GM19240 (cell line): ENCODE data around the gene SNTG2.
"Not testable (repeated sequence)": the region's sequence is repeated elsewhere in the genome, so short reads cannot be mapped to it uniquely, and the experiment has no call there.

Source experiments
- DNase-seq: peaks from one replicate; pipeline ENCODE4 v3.0.0; 2011; ENCODE audit warnings: low spot score; ENCODE audit not compliant: insufficient read length

Gene SNTG2

DNA sequence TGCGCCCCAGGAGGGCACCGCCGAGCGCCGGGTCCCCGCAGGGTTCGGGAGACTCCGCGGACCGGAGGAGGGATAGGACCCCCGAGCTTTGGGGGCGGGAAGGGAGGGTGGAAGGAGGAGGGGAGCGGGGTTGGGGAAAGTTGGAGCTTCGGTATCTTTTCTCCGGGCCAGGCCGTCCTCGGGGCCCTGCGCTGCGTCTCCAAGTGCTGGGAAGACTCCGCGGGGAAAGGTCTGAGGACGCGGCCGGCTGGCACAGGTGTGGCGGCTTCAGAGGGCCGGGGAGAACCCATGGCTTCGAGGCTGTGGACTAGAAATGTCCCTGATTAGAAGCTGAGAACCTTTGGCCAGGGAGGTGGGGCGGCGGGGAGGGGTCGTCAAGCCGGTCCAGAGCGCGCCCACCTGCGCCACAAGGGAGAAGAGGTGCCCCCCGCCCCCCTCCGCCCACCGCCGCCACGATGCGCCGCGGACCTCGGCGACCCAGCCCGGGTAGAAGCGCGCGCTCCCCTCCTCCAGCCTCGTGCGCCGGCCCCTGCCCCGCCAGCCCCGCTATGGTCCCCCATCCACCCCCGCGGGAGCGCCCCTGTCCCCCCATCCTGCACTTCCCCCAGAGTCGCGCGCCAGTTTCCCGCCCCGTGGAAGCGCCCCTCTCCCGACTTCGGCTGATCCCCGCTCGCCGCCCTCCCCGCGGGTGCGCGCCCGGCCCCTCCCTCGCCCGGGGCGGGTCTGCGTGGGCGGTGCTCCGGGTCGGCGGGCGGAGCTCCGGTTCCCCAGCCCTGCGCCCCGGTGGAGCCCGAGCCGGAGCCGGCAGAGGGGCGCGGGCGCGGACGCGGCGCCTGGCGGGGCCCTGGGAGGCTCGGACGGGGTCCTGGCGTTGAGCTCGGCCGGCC, at the start of gene SNTG2:
Gene SNTG2 (plus strand): TSS at position 770 of the 887 bp plus-strand sequence. CDS start 148 bp downstream, outside the sequence.
- DNase-seq = no peak

DNA sequence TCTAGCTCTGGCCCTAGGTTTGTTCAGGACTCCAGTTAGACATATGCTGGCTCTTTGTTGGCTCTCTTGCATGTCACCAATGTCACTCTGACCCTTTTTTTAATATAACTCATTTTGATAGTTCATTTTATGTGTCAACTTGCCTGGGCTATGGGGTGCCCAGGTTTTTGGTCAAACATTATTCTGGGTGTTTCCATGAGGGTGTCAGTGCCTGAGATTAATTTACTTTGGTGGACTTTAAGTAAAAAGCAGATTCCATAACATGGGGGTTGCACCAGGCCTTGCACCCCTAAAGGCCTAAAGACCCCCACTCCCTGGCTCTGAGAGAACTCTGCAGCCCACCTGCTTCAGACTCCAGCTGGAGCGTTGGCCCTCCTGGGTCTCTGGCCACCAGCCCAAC, 48.1 kb upstream of the SNTG2 start:
- no peak for DNase-seq

DNA sequence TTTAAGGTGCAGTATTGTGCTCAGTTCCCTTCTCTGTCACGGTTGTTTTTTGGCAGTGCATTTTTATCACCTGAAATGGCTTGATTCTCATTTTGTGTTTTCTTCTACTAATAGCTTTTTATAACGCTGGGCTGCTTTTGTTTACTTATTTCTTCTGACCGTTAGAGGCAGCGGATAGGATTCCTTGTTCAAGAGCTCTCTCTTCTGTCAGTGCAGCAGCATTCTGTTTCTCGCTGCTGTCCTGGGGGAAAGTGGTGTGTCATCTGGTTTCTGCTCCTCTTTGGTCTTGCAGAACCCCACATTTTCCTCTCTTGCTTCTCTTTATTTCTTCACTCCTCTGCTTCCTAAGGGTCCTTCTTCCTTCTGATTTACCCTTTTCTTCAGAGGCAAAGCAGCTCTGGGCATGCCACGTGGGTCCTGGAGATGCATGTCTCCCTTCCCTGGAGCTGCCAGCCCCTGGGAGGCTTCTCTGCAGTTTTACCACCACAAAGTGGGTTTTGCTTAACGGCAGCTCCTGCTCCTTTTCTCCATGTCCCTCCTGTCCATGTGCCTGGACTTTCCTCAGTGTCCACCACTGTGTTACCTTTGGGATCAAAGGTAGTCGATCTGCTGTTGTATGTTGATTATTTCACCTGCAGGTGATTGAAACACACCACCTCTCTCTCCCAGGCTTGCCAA, 47.3 kb upstream of the SNTG2 start:
- DNase-seq = no peak

DNA sequence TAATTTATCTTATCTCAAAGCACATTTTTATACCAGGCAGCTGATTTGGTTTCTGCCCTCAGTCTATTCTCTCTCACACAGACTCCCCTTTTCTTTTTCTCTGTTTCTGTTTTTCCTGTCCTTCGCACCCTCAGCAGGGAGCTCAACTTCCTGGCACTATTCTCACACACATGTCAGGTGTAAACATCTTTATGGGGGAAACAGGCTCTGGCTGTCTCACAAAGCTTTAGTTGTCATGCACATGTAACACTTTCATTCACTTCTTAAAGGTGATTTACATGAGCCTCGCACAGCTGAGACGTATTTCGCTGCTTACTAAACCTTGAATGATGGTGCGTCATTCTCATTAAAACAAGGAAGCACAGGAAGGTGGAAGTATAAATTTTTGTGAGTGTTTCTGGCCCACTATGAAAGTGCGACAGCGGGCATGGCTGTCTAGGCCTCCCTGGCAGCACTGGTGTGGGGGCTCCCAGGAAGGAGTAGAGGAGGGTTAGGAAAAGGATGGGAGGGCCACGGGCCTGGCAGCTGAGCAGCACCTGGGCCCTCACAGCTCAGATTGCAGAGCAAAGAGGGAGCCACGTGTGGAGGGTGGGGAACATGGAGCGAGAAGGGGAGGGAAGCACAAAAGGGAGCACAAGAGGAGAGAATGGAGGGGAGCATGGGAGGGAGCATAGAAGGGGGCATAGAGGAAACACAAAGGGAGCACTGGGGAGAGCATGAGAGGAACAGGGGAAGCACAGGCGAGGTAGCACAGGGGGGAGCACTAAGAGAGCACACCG, 46.2 kb upstream of the SNTG2 start:
- no peak for DNase-seq

DNA sequence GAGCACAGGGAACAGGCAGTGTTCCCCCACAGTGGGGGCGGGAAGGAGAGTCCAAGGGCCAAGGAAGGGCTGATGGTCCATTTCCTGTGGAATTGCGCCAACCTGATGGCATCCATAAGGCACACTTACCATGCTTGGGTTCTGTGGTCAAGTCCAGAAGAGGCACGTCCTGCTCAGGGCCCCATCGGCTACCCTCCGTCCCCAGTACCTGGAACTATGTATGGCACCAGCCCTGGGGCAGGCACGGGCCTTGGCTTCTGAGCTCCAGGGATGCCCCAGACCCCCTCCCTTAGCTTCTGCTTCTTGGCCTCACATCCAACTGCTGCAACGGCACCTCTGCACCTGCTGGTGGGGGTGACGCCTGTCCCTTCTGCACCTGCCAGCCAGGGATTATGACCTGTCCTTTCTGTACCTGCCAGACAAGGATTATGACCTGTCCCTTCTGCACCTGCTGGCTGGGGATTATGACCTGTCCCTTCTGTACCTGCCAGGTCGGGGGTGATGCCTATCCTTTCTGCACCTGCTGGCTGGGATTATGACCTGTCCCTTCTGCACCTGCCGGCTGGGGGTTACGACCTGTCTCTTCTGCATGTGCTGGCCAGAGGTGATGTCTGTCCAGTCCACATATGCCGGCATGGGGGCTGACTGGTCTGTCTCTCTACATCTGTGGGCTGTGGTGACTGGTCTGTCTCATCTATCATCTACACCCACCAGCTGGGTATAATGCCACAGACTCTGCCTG, 45.4 kb upstream of the SNTG2 start:
- no peak for DNase-seq

DNA sequence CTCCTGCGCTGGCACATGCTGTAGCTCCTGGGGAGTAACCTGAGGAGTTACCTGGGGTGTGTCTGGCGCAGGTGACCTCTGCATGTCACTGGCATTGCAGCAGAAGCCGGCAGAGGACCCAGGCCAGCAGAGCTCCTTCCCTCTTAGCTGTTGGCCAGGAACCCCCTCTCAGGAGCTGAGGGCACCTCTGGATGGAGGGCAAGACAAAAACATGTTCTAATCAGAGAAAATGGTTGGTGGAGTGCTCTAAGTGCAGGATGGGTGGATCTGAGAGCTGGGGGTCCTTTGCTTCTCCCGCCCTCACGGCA, 44.9 kb upstream of the SNTG2 start:
- no peak for DNase-seq

DNA sequence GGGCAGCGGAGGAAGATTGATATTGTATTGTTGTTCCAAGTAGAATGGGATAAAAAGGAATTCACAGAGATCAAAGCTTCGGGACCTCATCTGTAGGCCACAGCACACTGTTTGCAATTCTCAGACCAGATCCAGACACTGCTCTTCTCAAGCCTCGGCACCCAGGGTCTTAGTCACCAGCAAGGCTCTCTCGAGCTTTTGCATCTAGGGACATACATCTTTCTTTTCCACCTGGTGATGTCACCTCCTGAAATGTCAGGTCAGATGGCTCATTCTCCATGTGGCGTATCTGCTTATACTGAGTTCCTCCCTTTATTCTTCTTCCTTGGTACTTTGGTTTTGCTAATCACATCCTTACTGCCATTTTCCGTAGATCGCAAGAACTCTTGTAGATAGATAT, 42.9 kb upstream of the SNTG2 start:
- no peak for DNase-seq

DNA sequence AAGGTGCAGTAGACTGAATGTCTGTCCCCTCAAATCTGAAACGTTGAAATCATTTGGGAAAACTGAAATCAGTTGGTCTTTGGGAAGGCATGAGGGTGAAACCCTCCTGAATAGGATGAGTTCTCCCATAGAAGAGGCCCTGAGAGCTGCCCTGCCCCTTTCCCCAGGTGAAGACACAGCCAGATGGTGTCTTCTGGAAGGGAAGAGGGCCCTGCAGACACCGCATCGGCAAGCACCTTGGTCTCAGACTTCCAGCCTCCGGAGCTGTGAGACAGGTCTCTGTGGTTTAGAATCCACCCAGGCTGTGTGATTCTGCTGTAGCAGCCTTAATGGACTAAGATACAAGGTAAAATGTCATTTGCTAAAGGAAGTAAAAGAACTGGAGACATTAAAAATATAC, 42.1 kb upstream of the SNTG2 start:
- DNase-seq = no peak

DNA sequence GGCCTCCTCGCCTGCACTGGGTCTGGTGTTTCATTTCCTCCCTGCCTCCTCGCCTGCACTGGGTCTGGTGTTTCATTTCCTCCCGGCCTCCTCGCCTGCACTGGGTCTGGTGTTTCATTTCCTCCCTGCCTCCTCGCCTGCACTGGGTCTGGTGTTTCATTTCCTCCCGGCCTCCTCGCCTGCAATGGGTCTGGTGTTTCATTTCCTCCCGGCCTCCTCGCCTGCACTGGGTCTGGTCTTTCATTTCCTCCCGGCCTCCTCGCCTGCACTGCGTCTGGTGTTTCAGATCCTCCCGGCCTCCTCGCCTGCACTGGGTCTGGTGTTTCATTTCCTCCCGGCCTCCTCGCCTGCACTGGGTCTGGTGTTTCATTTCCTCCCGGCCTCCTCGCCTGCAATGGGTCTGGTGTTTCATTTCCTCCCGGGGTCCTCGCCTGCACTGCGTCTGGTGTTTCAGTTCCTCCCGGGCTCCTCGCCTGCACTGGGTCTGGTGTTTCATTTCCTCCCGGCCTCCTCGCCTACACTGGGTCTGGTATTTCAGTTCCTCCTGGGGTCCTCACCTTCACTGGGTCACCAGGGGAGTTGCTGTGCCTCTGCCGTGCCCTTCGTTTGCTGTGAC, 40.8 kb upstream of the SNTG2 start:
- DNase-seq = not testable (repeated sequence)

DNA sequence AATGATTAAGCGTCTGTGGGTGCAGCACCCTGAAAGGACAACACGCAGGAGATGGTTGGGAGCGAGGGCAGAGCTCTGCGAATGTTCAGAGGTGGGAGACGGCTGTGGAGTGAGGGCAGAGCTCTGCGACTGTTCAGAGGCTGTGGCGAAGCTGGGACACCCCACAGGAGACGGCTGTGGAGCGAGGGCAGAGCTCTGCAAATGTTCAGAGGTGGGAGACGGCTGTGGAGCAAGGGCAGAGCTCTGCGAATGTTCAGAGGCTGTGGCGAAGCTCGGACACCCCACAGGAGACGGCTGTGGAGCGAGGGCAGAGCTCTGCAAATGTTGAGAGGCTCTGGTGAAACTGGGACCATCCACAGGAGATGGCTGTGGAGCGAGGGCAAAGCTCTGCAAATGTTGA, 40.0 kb upstream of the SNTG2 start:
- DNase-seq = no peak

DNA sequence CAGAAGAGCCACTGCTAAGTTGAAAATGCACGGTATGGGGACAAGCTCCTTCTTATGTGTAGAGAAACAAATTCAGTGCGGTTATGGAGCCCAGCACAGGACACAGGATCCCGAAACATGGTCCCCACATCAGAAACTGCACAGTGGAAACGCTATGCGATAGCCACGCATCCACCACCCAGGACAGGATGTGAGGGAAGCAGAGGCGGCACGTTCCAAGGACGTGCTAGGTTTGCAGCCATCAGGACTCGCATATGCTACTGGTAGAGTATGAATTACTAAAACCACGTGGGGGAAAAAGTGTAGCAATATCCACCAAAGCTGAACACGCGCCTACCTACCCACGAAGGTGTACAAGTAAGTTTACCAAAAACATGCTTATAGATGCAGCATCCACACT, 34.7 kb upstream of the SNTG2 start:
- no peak for DNase-seq

DNA sequence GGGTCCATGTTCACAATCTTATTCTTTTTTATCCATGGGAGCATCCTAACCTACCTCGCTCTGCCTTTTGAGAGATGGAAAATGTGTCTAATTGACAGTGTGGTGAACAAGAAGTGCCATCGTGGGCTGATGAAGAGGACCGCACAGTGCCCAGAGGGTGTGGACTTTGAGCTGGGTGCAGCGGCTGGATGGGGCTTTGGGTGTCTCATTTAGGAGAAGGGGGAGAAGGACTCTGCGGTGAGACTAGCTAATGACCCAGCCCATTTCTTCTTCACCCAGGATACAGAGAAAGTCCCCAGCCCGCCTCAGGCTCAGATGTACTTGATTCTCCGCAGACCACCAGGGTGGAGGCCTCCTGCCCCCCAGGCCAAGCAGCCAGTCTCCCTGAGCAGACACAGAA, 33.7 kb upstream of the SNTG2 start:
- no peak for DNase-seq

DNA sequence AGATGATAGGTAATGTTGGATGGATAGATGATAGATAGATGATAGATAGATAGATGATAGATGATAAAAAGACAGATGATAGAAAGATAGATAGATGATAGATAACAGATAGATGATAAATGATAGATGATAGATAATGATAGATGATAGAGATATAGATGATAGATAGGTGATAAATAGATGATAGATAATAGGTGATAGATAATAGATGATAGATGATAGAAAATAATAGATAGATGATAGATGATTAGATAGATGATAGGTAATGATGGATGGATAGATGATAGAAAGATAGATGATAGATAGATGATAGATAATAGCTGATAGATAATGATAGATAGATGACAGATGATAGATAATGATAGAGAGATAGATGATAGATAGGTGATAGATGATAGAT, 31.0 kb upstream of the SNTG2 start:
- DNase-seq = no peak

DNA sequence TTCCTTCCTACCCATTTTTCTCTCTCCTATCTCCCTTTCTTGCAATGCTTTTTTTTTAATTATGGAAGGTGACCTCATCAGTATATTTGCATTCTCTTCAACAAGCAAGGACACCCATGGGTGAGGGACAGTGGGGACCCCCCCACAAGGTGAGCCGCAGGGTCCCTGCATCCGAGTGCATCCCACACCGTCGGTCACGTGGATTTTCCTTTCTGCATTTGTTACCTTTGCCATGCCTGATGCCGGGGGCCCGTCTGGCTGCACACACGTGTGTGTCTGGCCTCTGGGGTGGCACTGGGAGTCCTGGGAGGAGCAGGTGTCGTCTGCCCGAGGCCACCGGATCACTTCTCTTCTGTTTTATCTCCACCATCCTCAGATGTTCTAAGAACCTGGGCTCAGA, 30.1 kb upstream of the SNTG2 start:
- DNase-seq = no peak

DNA sequence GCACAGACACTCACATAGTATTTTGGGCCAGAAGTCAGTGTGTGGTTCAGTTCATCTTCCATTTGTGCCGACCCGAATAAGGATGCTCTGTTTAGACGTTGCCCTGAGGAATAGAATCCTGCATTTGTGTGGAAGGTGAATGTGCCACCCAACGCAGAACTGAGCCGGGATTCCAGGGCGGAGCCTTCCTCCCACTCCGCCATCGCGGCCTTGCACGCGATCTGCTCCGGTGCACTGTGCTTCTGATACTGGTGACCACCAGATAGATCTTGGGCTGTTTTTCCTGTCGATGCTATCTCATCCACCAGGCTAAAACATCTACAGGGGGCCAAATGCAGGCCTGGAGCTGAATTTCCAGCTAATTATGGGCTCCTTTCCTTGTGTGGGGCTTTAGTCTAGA, 29.6 kb upstream of the SNTG2 start:
- no peak for DNase-seq

DNA sequence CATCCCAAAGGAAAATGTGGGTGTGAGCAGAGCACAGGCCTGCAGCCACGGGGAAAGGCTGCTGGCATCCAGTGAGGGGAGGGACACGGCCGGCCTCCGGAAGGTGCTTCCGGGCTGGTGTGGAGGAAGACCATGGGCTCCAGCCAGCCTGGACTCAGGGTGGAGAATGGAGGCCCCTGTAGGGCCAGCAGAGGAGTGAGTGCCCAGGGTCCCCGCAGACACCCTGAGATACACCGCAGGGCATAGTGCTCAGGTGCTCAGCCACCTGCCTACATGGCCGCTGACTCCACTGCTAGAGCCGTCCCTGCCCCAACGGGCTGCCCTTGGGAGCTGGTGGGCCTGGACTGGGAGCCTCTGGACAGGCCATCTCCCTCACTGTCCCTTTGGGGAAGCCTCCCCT, 28.5 kb upstream of the SNTG2 start:
- no peak for DNase-seq

DNA sequence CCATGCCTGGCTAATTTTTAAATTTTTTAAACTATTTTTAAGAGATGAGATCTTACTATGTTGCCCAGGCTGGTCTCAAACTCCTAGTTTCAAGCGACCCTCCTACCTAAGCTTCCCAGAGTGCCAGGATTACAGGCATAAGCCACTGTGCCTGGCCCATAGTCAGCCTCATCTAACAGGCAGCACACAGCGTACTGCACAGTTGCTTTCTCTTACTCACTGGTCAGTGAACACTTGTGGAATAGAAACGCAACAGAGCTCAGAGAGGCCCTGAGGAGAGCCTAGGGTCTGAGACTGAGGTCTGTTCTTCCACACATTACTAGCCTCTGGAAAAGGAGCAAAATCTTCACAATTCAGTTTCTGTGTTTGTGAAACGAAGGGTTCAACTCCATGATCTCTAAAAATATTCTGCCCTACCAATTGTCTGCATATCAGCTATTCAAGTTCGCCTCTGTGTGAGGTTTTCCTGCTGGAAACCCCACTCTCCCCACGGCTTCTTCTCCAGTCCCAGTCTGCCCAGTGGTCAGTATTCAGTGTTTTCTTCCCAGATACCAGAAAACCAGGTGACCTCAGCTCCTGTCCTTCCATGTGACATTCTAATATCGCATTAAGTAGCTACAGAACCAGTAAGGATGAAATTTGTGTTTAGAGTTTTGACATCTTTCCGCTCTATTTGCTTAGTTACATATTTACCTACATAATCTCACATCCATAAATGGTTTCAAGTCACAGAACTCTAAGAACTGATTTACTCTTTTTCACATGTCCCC, 26.6 kb upstream of the SNTG2 start:
- no peak for DNase-seq

DNA sequence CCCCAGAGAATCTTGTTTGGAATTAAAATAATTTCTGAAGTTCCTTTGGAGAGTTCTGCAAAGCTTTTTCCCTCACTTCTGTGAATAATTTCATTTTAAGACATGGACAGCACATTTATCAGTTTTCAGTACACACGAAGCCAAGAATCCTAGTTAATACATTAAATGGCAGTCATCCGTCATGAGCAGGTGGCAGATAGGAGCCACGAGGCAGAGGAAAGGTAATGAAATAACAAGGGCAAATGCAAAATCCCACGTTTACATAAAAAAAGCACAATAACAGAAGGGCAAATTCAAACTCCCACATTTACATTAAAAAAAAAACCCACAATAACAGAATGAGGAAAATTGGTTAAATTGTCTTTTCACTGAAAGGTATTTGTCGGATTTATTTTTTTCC, 25.9 kb upstream of the SNTG2 start:
- DNase-seq = no peak

DNA sequence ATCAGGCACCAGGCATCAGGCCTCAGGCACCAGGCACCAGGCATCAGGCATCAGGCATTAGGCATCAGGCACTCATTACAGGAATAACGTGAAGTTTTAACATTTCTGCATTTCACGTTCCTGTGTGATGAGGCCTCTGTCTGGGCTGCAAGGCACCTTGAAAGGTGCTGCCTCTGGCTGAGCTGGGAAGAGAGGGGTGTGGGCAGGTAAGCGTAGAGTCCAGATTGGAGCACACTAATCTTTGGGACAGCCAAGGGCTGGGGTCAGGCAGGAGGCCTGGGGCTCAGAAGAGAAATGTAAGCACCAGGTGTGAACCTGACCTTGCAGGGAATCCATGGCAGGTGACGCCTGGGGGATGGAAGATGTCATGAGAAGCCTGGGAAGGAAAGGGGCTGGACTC, 25.3 kb upstream of the SNTG2 start:
- no peak for DNase-seq

DNA sequence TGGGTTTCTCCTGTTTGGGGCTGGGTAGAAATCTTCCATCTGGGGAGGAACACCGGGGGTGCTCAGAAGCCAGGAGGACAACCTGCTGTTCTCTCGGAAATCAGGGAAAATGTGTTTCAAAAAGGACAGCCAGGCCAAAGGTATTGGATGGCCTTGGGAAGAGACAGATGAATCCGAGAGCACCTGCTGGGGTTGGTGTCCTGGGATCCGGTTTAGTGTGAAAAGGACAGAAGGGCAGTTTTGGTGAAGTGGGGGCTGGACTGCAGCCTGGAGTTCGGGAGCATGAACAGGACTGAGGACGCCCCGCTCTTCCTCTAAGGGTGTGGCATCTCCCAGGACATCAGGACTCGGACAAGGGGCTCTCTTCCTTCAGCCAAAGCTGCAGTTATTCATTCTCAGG, 24.9 kb upstream of the SNTG2 start:
- DNase-seq = no peak
